HEK293T (cell line): ENCODE measurements around the gene CAST.
"Not testable (repeated sequence)": the region's sequence is repeated elsewhere in the genome, so short reads cannot be mapped to it uniquely, and the experiment has no call there.

Source experiments
- CTCF ChIA-PET: fragments of 350-600 bp; formaldehyde crosslinking; extraction: SDS; loops from one replicate; lab custom pipeline; 2021; ENCODE audit warnings: antibody characterized with exemption, inconsistent platforms; lab: Yijun Ruan, JAX
- POLR2A ChIA-PET: fragments of 350-600 bp; formaldehyde crosslinking; extraction: SDS; loops from one replicate; lab custom pipeline; 2020; ENCODE audit warnings: antibody characterized with exemption, inconsistent platforms; lab: Yijun Ruan, JAX
- DNase-seq: peaks from one replicate; pipeline ENCODE4 v3.0.0; 2012; ENCODE audit warnings: mixed read lengths; ENCODE audit errors: extremely low spot score
- ARNT ChIP-seq: fragments of 450-650 bp; IDR thresholded peaks from 2 replicates; pipeline ENCODE4 v1.6.1; 2017; ENCODE audit warnings: mild to moderate bottlenecking
- BHLHE40 ChIP-seq: fragments of 450-650 bp; IDR thresholded peaks from 2 replicates; pipeline ENCODE4 v1.6.1; 2016; ENCODE audit warnings: mild to moderate bottlenecking, moderate library complexity, borderline replicate concordance
- CTBP1 ChIP-seq: fragments of 450-650 bp; IDR thresholded peaks from 2 replicates; pipeline ENCODE4 v1.6.1; 2016; ENCODE audit warnings: borderline replicate concordance
- ELF4 ChIP-seq: fragments of 450-650 bp; IDR thresholded peaks from 2 replicates; pipeline ENCODE4 v1.6.1; 2017; ENCODE audit warnings: antibody characterized with exemption
- FOXA1 ChIP-seq: fragments of 450-650 bp; IDR thresholded peaks from 2 replicates; pipeline ENCODE4 v1.6.1; 2016; ENCODE audit warnings: mild to moderate bottlenecking
- FOXK2 ChIP-seq: fragments of 450-650 bp; IDR thresholded peaks from 2 replicates; pipeline ENCODE4 v1.6.1; 2016; ENCODE audit warnings: mild to moderate bottlenecking
- FOXM1 ChIP-seq: fragments of 450-650 bp; IDR thresholded peaks from 2 replicates; pipeline ENCODE4 v1.6.1; 2017; ENCODE audit warnings: mild to moderate bottlenecking, borderline replicate concordance
- HDGF ChIP-seq: fragments of 450-650 bp; IDR thresholded peaks from 2 replicates; pipeline ENCODE4 v1.6.1; 2017; ENCODE audit warnings: antibody characterized with exemption, borderline replicate concordance
- L3MBTL2 ChIP-seq: fragments of 450-650 bp; conservative IDR thresholded peaks from 2 replicates; pipeline ENCODE4 v1.6.1; 2016; ENCODE audit warnings: mild to moderate bottlenecking
- LEF1 ChIP-seq: fragments of 450-650 bp; IDR thresholded peaks from 2 replicates; pipeline ENCODE4 v1.6.1; 2017; ENCODE audit warnings: mild to moderate bottlenecking, borderline replicate concordance
- NFRKB ChIP-seq: fragments of 450-650 bp; IDR thresholded peaks from 2 replicates; pipeline ENCODE4 v1.6.1; 2016; ENCODE audit warnings: mild to moderate bottlenecking, moderate library complexity
- SP1 ChIP-seq: fragments of 450-650 bp; IDR thresholded peaks from 2 replicates; pipeline ENCODE4 v1.6.1; 2017
- SUZ12 ChIP-seq: fragments of 450-650 bp; IDR thresholded peaks from 2 replicates; pipeline ENCODE4 v1.6.1; 2016; ENCODE audit warnings: mild to moderate bottlenecking
- TARDBP ChIP-seq: fragments of 450-650 bp; IDR thresholded peaks from 2 replicates; pipeline ENCODE4 v1.6.1; 2016
- ZNF384 ChIP-seq: fragments of 450-650 bp; IDR thresholded peaks from 2 replicates; pipeline ENCODE4 v1.6.1; 2016
- TF ChIP-seq, protein P1 (sequence below): fragments of 450-650 bp; IDR thresholded peaks from 2 replicates; pipeline ENCODE4 v1.6.1; 2016

Gene CAST

DNA sequence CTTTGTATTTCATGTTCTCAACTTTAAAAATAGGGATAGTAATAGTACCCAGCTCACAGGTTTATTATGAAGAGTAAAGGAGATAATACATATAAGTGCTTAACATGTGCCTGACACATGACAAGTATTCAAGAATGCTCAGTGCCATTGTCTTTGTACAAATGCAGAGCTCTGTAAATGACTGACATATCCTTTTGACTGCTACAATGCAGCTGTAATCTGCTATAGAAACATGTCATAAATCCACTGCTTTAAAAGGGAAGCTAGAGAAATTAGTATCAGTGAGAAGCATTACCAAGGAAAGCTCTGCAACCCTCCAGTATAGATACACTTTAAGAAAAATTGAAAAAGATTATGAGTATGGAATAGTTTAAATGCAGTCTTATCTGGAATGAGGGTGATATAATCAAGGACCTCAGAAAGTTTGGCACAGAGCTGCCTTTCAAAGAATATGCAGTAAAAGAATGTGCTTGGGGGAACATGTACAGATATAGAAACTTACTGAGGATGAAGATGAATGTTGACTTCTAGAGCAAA is 127.7 kb downstream of the CAST start:
- CTCF ChIA-PET = no interaction called here
- POLR2A ChIA-PET = interaction anchor here (1.4 to 3.3 kb wide), 3 partner anchors 9 to 87 kb away, joined by 3 to 16 read pairs (median 5); partner anchors contain the start of gene ERAP1

DNA sequence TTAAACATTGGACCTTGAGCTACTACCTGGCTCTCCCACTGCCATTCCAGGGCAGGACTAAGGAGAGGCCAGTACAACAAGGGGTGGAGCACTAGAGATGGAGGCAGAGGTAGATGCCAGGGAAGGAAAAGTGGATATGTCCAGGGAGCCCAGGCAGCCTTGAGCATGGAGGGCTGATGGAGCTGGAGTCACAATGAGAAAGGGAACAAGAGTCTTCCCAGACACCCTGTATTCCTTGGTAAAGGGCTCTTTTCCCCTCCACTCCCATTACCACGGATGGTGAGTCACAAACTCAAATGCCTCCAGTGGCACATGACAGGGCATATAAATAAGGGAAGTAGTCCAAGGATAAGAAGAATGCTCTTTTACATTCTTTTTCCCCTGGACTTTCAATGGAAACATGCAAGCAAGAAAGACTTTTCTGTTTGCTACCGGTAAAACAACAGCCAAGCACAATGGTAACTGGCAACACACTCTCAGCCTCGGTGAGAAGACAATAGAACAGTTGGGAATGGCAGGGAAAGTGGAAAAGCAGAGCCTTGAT is 128.9 kb downstream of the CAST start:
- no peak for TF ChIP-seq L3MBTL2
- TF ChIP-seq LEF1 = no peak
- TF ChIP-seq, protein P1, sequence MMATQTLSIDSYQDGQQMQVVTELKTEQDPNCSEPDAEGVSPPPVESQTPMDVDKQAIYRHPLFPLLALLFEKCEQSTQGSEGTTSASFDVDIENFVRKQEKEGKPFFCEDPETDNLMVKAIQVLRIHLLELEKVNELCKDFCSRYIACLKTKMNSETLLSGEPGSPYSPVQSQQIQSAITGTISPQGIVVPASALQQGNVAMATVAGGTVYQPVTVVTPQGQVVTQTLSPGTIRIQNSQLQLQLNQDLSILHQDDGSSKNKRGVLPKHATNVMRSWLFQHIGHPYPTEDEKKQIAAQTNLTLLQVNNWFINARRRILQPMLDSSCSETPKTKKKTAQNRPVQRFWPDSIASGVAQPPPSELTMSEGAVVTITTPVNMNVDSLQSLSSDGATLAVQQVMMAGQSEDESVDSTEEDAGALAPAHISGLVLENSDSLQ = no peak
- TF ChIP-seq NFRKB = no peak
- no peak for TF ChIP-seq SP1
- TF ChIP-seq ELF4 = no peak
- TF ChIP-seq ZNF384 = no peak
- no peak for TF ChIP-seq SUZ12
- no peak for TF ChIP-seq ARNT
- no peak for TF ChIP-seq FOXK2
- CTCF ChIA-PET = no interaction called here
- no peak for DNase-seq
- POLR2A ChIA-PET = interaction anchor here (1.4 to 3.3 kb wide), 2 partner anchors 8 to 17 kb away, joined by 3 to 16 read pairs; partner anchors contain the start of gene ERAP1

More for the DNA sequence above, 127.7 kb downstream of the CAST start:
- TF ChIP-seq NFRKB = no peak
- TF ChIP-seq FOXM1 = no peak
- no peak for TF ChIP-seq ZNF384
- no peak for TF ChIP-seq FOXK2
- TF ChIP-seq SUZ12 = no peak
- TF ChIP-seq BHLHE40 = no peak
- DNase-seq = no peak

DNA sequence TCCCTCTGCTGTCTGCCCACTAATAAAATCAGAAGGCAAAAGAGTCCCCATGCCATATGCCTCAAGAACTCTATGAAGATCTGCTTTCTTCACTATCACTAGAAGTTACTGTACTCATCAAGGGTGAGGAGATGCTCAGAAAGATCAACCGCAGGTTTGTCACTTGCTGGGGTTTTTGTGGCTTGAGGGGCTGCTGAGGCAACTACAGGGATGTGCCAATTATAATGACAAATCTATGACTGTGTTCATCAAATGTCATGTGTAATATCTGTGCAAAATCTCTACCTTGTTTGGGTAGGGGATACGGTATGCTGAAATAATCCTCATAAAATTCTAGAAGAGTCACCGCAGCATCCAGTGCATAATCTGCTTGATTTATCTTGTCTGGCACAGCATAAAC is 132.6 kb downstream of the CAST start:
- ChIA-PET POLR2A (no interaction called here), CTCF (no interaction called here)
- TF ChIP-seq, protein P1 = no peak
- TF ChIP-seq FOXK2 (no peak), FOXA1 (no peak)
- no peak for DNase-seq

DNA sequence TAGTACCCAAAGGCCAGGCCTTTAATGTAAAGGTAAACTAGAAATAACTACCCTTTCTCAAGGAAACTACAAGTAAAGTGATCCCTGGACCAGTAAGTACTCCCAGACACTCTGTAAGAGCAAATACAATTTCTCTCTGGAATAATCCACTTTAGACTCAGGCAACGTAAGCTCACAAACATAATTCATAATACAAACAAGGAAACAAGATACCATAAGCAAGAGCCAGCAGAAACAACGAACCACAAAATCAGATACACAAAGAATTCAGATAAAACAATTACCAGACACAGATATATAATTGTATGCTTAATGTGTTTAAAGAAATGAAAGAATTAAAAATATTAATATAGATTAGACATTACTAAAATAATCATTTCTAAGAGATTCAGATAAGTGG is 133.4 kb downstream of the CAST start:
- POLR2A ChIA-PET = interaction anchor here (0.6 kb wide), 1 partner anchor 12 kb away, joined by 3 read pairs; the partner anchor contains the start of gene ERAP1
- CTCF ChIA-PET = no interaction called here
- TF ChIP-seq CTBP1 (no peak), LEF1 (no peak), FOXK2 (no peak), ELF4 (no peak), L3MBTL2 (no peak), FOXM1 (no peak), ARNT (no peak), HDGF (no peak), BHLHE40 (no peak), ZNF384 (no peak), FOXA1 (no peak), SUZ12 (no peak), SP1 (no peak), TARDBP (no peak), NFRKB (no peak)
- TF ChIP-seq, protein P1 = no peak
- DNase-seq = no peak

DNA sequence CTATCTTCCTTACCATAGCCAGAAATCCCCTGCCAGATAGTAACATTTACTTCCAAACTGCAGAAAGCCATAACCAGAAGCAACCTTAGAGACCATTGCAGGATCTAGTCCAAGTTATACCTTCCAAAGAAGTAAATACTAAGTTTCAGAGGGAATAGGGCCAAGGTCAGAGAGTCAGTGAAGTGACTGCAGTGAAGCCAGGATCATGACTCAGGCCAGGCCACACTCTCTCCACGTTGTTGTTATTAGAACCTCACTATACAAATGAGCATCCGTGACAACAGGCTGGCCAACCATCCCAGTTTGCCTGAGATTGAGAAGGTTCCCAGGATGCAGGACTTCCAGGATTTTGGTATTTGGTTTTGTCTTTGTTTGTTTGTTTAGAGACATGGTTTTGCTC is 134.3 kb downstream of the CAST start:
- TF ChIP-seq ELF4 = no peak
- TF ChIP-seq TARDBP = no peak
- TF ChIP-seq, protein P1 = no peak
- TF ChIP-seq LEF1 = no peak
- TF ChIP-seq SUZ12 = no peak
- TF ChIP-seq ARNT = no peak
- no peak for TF ChIP-seq ZNF384
- no peak for TF ChIP-seq NFRKB
- TF ChIP-seq FOXK2 = no peak
- no peak for TF ChIP-seq BHLHE40
- no peak for TF ChIP-seq FOXA1
- TF ChIP-seq HDGF = no peak
- ChIA-PET CTCF (no interaction called here), POLR2A (no interaction called here)
- DNase-seq = no peak

DNA sequence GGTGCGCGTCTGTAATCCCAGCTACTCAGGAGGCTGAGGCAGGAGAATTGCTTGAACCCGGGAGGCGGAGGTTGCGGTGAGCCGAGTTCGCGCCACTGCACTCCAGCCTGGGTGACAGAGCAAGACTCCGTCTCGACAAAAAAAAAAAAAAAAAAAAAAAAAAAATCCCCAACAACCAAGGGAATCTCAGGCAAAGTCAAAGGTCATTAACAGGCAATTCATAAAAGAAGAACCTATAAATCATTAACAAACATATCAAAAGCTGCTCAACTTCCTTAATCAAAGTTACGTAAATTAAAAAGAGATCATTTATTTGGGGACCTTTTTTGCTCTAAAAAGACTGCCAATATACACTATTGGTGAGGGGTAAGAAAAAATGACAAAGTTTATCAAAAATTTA is 139.5 kb downstream of the CAST start:
- DNase-seq, POLR2A ChIA-PET: not testable (repeated sequence)
- CTCF ChIA-PET = interaction anchor here (0.6 kb wide), 1 partner anchor 70 kb away, joined by 3 read pairs; no protein-coding TSS in a partner anchor
